Measurements from ENCODE around the gene MADCAM1. TPM values are rescaled to one million over a fixed set of nuclear protein-coding genes. Genes with fewer than 3 reads are reported as not detected.
A peak's percentile ranks its signal among the peaks of the same experiment; 100 is the strongest.

The MADCAM1 gene
- total and polyA plus RNA-seq, 9 donors: 0.11 to 0.90 (median 0.42) TPM; not detected in 2

DNA sequence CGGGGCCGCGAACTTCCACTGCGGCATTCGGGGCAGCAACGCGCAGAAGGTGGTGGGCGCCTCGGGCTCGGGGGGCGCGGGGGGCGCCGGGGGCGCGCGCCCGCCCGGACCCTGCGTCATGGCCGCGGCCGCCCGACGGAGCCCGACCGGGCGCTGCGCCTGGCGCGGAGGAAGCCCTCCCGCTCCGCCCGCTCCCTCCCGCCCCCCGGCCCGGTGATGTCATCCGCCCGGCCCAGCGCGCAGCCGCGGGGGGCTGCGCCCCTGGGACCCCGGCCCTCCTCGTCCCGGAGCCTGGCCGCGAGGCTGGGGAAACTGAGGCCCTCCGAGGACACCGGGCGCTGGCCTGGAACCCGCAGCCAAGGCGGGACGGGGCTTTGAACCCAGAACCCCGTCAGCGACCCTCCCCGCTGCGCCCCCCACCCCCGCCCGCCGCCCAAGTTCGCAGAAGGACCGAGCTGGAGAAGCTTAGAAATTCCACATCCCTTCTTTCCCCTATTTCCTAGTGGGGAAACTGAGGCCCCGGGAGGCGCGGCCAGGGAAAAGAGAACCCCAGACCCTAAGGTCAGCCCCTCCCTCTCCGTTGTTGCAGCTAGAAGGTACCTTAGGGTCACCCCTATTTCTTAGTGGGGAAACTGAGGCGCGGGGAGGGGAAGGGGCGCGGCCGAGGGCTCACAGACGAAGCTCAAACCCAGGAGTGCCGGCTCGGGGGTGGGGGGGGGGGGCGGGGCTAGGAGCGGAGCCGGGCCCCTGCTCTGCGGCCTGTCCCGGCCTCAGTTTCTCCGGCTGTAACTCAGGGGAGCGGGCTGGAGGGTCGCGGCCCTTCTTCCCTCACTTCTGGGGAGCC, 35.2 kb upstream of the MADCAM1 start, which contains the start of gene SHC2:
Gene SHC2, minus strand, starts transcription at position 157 of the 844 bp plus-strand sequence. Its CDS starts 37 bp downstream, at position 120.
- WGBS, 3 donors: 1 to 2% (median 1%) methylated on average over 26 to 85 of the region's 85 CpGs
- Histone ChIP-seq H3K4me3 (peak within 1 kb of the TSS; percentile 67), H3K27me3 (no peaks in the 10 kb centered on the region), H3K4me1 (ENCODE audit: insufficient read depth) (no peaks in the 10 kb centered on the region), H3K27ac (no peak within 1 kb of the TSS), H3K9me3 (no peaks in the 10 kb centered on the region), H3K36me3 (no peaks in the 10 kb centered on the region)
- intact Hi-C loops (cut with DNase I): no loop called here
- TF ChIP-seq, protein P1, sequence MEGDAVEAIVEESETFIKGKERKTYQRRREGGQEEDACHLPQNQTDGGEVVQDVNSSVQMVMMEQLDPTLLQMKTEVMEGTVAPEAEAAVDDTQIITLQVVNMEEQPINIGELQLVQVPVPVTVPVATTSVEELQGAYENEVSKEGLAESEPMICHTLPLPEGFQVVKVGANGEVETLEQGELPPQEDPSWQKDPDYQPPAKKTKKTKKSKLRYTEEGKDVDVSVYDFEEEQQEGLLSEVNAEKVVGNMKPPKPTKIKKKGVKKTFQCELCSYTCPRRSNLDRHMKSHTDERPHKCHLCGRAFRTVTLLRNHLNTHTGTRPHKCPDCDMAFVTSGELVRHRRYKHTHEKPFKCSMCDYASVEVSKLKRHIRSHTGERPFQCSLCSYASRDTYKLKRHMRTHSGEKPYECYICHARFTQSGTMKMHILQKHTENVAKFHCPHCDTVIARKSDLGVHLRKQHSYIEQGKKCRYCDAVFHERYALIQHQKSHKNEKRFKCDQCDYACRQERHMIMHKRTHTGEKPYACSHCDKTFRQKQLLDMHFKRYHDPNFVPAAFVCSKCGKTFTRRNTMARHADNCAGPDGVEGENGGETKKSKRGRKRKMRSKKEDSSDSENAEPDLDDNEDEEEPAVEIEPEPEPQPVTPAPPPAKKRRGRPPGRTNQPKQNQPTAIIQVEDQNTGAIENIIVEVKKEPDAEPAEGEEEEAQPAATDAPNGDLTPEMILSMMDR (IDR thresholded peaks at IDR 0.05): no peak
- DNase-seq: peak; percentile 44 to 71 (median 54)

DNA sequence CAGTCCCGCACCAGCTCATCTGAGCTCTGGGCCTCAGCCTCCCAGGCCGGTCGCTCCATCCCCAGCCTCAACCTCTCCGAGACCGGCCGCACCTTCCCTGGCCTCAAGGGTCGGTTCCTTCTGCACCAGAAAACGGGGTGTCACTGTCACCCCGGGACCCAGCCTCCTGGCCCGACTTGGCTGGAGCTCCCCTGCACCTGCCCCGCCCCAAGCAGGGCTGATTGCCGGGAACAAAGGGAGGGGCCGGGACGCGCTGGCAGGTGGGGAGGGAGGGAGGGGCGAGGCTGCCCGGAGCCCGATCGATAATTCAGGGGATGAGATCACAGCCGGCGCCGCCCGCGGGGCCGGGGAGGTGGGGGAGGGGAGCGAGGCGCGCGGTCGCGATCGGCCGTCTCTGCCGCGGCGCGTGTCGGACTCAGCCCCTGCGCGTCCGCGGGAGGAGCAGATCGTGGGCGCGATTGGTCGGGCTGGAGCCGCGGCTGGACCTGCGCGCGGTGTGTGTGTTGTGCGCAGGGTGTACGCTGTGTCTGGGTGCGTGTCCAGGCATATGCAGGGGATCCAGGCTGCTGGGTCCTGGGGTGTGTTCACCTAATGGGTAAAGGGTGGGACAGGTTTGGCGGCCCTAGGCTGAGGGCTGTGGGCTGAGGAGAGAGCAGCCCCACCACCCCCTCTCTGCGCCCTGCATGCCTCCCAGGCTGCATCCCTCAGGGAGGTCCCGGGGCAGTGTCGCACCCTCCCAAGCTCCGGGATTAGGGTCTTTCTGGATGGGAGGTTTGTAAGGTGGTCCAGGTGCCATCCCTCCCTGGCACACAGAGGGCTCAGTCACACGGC, 34.4 kb upstream of the MADCAM1 start:
- WGBS, 3 donors: 2 to 7% (median 4%) methylated on average over 55 to 60 of the region's 60 CpGs
- intact Hi-C loops (cut with DNase I): no loop called here
- Histone ChIP-seq H3K9me3 (no peaks in the 10 kb centered on the region), H3K27me3 (no peaks in the 10 kb centered on the region), H3K4me1 (ENCODE audit: insufficient read depth) (no peaks in the 10 kb centered on the region), H3K36me3 (no peaks in the 10 kb centered on the region), H3K27ac (no peak overlapping the region), H3K4me3 (peak overlapping the region; percentile 67)
- DNase-seq: peak in 3 of 5 donors; percentile 41 to 60 (median 55)
- no peak for TF ChIP-seq EP300 (IDR thresholded peaks at IDR 0.05)
- no peak for TF ChIP-seq POLR2A (IDR thresholded peaks at IDR 0.05)
- TF ChIP-seq, protein P1 (IDR thresholded peaks at IDR 0.05): no peak

GRCh38 chr19:463483-464207, 32.6 kb upstream of the MADCAM1 start:
- Histone ChIP-seq H3K9me3 (no peaks in the 10 kb centered on the region), H3K27ac (no peak overlapping the region), H3K27me3 (no peaks in the 10 kb centered on the region), H3K4me1 (ENCODE audit: insufficient read depth) (no peaks in the 10 kb centered on the region), H3K4me3 (no peak overlapping the region), H3K36me3 (no peaks in the 10 kb centered on the region)
- 77 to 83% (median 78%) methylated on average over 15 to 35 of the region's 35 CpGs for WGBS, 3 donors
- no peak for DNase-seq
- intact Hi-C loops (cut with DNase I): no loop called here
- TF ChIP-seq POLR2A (IDR thresholded peaks at IDR 0.05) (no peak), EP300 (IDR thresholded peaks at IDR 0.05) (no peak)
- TF ChIP-seq, protein P1 (IDR thresholded peaks at IDR 0.05): no peak

- no peaks in the 10 kb centered on the region for H3K4me1 ChIP-seq (ENCODE audit: insufficient read depth)
- 91 to 94% (median 92%) methylated on average over 9 of the region's 9 CpGs for WGBS, 3 donors
- H3K9me3 ChIP-seq: no peaks in the 10 kb centered on the region
- no peaks in the 10 kb centered on the region for H3K36me3 ChIP-seq
- DNase-seq: no peak
- H3K4me3 ChIP-seq: no peak overlapping the region
- TF ChIP-seq, protein P1 (IDR thresholded peaks at IDR 0.05): no peak
- no peak for TF ChIP-seq POLR2A (IDR thresholded peaks at IDR 0.05)
- TF ChIP-seq EP300 (IDR thresholded peaks at IDR 0.05): no peak
- no peaks in the 10 kb centered on the region for H3K27me3 ChIP-seq
- intact Hi-C loops (cut with DNase I): no loop called here
- no peak overlapping the region for H3K27ac ChIP-seq
Measured at GRCh38 chr19:464208-464545, 32.1 kb upstream of the MADCAM1 start.

All from ovary (tissue), 9 donors.